HL-60 (cell line): ENCODE results near the gene DDIAS.

Experiments used
- DNase-seq, 2 experiments: peaks; one replicate each; pipeline ENCODE4 v3.0.0-alpha.2; 2010 to 2020; ENCODE audit warnings: low read depth in 1 of 2, low spot score in 1 of 2
- H3K27ac ChIP-seq: fragments of 250-450 bp; sonication (Bioruptor Pico); replicated peaks from 2 replicates; pipeline ENCODE4 v1.5.1; 2020; ENCODE audit warnings: mild to moderate bottlenecking, moderate library complexity
- H3K27me3 ChIP-seq: fragments of 250-450 bp; sonication (Bioruptor Pico); 2 replicates; pipeline ENCODE4 v1.5.1; 2021; ENCODE audit warnings: mild to moderate bottlenecking, moderate library complexity; ENCODE audit not compliant: insufficient read depth, poor library complexity, severe bottlenecking
- H3K4me3 ChIP-seq: replicated peaks from 2 replicates; pipeline ENCODE4 v1.5.1; 2011; ENCODE audit warnings: mild to moderate bottlenecking, control low read depth, low read length; ENCODE audit not compliant: insufficient read depth
- CTCF ChIP-seq: IDR thresholded peaks from one replicate; pipeline ENCODE4 v1.5.1; 2011; ENCODE audit warnings: low read length, control low read depth, inconsistent platforms; ENCODE audit not compliant: insufficient read depth
- GABPA ChIP-seq: IDR thresholded peaks from 2 replicates; pipeline ENCODE4 v1.6.1; 2012; ENCODE audit warnings: low read depth
- POLR2AphosphoS5 ChIP-seq: IDR thresholded peaks from 2 replicates; pipeline ENCODE4 v1.6.1; 2012; ENCODE audit warnings: low read depth
- REST ChIP-seq: IDR thresholded peaks from 2 replicates; pipeline ENCODE4 v1.6.1; 2012; ENCODE audit warnings: low read depth; ENCODE audit not compliant: insufficient replicate concordance
- SPI1 ChIP-seq: IDR thresholded peaks from 2 replicates; pipeline ENCODE4 v1.6.1; 2012; ENCODE audit warnings: low read depth, mild to moderate bottlenecking, borderline replicate concordance

The DDIAS gene

GRCh38 chr11:82867495-82868082 lies 33.9 kb upstream of the DDIAS start:
- peak; percentile 32 for TF ChIP-seq CTCF
- no peak for TF ChIP-seq GABPA
- Histone ChIP-seq H3K4me3 (no peak overlapping the region), H3K27ac (no peak overlapping the region), H3K27me3 (no peaks in the 10 kb centered on the region)
- DNase-seq, result peak; percentile 34 to 77

- H3K4me3 ChIP-seq, result no peak overlapping the region
- TF ChIP-seq SPI1 (no peak), REST (no peak), POLR2AphosphoS5 (no peak), GABPA (no peak), CTCF (no peak)
- no peak overlapping the region for H3K27ac ChIP-seq
- no peak for DNase-seq
- no peaks in the 10 kb centered on the region for H3K27me3 ChIP-seq
Measured at GRCh38 chr11:82869657-82870056, 31.9 kb upstream of the DDIAS start.

- Histone ChIP-seq H3K27me3 (no peaks in the 10 kb centered on the region), H3K4me3 (no peak overlapping the region), H3K27ac (no peak overlapping the region)
- no peak for TF ChIP-seq REST
- TF ChIP-seq SPI1, result no peak
- no peak for TF ChIP-seq GABPA
- TF ChIP-seq CTCF, result no peak
- no peak for TF ChIP-seq POLR2AphosphoS5
- DNase-seq, result no peak
Measured at GRCh38 chr11:82871646-82872045, 29.9 kb upstream of the DDIAS start.

GRCh38 chr11:82872377-82873150 lies 29.0 kb upstream of the DDIAS start:
- no peak overlapping the region for H3K4me3 ChIP-seq
- no peaks in the 10 kb centered on the region for H3K27me3 ChIP-seq
- DNase-seq, result no peak
- no peak overlapping the region for H3K27ac ChIP-seq
- TF ChIP-seq CTCF, result no peak
- no peak for TF ChIP-seq REST
- no peak for TF ChIP-seq POLR2AphosphoS5
- no peak for TF ChIP-seq SPI1
- no peak for TF ChIP-seq GABPA
